ENCODE measurements around the gene ARHGEF17.

Gene ARHGEF17

GRCh38 chr11:73384531-73384871 lies 76.4 kb downstream of the ARHGEF17 start:
- DNase-seq = no peak

GRCh38 chr11:73384872-73385689 lies 77.0 kb downstream of the ARHGEF17 start:
- DNase-seq = no peak

GRCh38 chr11:73386016-73386415 lies 77.9 kb downstream of the ARHGEF17 start:
- DNase-seq = no peak

- no peak for DNase-seq
Observed at GRCh38 chr11:73386546-73386945, 78.5 kb downstream of the ARHGEF17 start.

GRCh38 chr11:73387594-73388264 lies 79.7 kb downstream of the ARHGEF17 start:
- DNase-seq = no peak

GRCh38 chr11:73388265-73389133 lies 80.4 kb downstream of the ARHGEF17 start:
- DNase-seq = no peak

- DNase-seq = no peak
Observed at GRCh38 chr11:73389134-73389525, 81.1 kb downstream of the ARHGEF17 start.

- no peak for DNase-seq
Observed at GRCh38 chr11:73389916-73390315, 81.8 kb downstream of the ARHGEF17 start.

- no peak for DNase-seq
Observed at GRCh38 chr11:73390601-73391565, 82.8 kb downstream of the ARHGEF17 start.

- DNase-seq = no peak
Observed at GRCh38 chr11:73391665-73392064, 83.6 kb downstream of the ARHGEF17 start.

GRCh38 chr11:73392108-73393010 lies 84.3 kb downstream of the ARHGEF17 start:
- DNase-seq = no peak

GRCh38 chr11:73393011-73393380 lies 84.9 kb downstream of the ARHGEF17 start:
- DNase-seq = no peak

- no peak for DNase-seq
Observed at GRCh38 chr11:73393479-73394415, 85.7 kb downstream of the ARHGEF17 start.

GRCh38 chr11:73394416-73395296 lies 86.6 kb downstream of the ARHGEF17 start:
- DNase-seq = no peak

- DNase-seq = no peak
Observed at GRCh38 chr11:73395297-73396208, 87.5 kb downstream of the ARHGEF17 start.

GRCh38 chr11:73396251-73396930 lies 88.3 kb downstream of the ARHGEF17 start:
- DNase-seq = no peak

- DNase-seq = no peak
Observed at GRCh38 chr11:73396985-73397384, 88.9 kb downstream of the ARHGEF17 start.

Data from NCI-H1417 treated with DMSO at 0.1 percent for 48 hours (cell line).